HT-29 (cell line): ENCODE data around the gene KLHL36. TPM values are rescaled to one million over a fixed set of nuclear protein-coding genes. Genes with fewer than 3 reads are reported as not detected.
"Not testable (repeated sequence)": the region's sequence is repeated elsewhere in the genome, so short reads cannot be mapped to it uniquely, and the experiment has no call there.

Source experiments
- DNase-seq: peaks from one replicate; pipeline ENCODE4 v3.0.0-alpha.2; 2015; ENCODE audit warnings: low spot score
- total RNA-seq: library from RNA; depleted of rRNA; stranded (reverse); fragments of >200 nt; shearing (Covaris generic); gene quantifications from 2 replicates; pipeline ENCODE4 v1.2.3, GENCODE V29; 2014

KLHL36 gene
- total RNA-seq, 1 experiment from 2014 or later, result 70.1 TPM

DNA sequence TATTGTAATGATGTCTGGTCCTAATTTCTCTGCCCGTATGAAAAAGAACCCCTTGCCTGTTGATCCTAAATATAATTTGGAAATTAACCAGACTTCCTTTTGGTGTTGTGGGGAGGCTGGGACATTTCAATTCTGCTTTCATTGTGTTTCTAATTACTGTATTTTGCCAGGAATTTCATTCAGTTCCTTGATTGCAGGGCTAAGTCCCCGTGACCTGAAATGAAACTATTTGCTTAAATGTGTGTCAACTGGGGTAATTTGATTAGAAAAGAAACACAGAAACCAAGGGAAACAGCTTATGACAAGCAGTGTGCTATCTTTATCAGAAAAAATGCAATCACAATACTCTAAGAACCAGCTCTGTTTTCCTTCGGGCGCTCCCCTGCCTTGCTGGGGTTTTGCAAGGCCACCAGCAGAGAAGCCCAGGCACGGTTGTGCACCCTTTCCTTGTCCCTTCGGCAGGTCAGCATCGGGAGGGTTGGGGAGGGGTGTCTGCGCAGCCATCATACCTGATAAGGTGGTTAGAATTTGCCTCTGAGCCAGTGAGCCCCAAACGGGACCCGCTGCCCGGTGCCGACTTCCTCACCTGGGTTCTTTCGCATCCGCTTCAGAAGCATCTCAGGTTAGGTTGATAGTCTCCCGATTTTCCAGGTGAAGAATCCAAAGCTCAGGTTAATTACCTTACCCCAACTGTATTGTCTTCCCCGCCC, 19.4 kb downstream of the KLHL36 start:
- DNase-seq, result no peak

DNA sequence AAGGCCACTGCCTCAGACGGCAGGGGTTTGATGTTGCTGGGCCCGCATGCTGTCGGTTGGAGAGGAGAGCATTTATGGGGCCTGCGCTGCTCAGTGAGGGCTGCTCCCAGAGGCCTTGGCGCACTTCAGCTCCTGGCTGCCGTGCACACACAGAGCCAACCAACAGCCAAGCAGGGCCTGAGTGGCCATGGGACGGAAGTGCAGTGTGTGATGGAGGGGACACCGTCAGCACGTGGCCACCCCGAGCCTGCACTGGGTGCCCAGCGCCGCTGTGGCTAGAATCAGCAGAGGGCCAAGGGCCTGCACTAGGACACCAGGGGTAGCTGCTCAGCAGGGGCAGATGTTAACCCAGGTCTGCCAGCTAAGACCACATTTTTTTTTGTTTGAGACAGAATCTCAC, 21.8 kb downstream of the KLHL36 start:
- DNase-seq, result no peak

DNA sequence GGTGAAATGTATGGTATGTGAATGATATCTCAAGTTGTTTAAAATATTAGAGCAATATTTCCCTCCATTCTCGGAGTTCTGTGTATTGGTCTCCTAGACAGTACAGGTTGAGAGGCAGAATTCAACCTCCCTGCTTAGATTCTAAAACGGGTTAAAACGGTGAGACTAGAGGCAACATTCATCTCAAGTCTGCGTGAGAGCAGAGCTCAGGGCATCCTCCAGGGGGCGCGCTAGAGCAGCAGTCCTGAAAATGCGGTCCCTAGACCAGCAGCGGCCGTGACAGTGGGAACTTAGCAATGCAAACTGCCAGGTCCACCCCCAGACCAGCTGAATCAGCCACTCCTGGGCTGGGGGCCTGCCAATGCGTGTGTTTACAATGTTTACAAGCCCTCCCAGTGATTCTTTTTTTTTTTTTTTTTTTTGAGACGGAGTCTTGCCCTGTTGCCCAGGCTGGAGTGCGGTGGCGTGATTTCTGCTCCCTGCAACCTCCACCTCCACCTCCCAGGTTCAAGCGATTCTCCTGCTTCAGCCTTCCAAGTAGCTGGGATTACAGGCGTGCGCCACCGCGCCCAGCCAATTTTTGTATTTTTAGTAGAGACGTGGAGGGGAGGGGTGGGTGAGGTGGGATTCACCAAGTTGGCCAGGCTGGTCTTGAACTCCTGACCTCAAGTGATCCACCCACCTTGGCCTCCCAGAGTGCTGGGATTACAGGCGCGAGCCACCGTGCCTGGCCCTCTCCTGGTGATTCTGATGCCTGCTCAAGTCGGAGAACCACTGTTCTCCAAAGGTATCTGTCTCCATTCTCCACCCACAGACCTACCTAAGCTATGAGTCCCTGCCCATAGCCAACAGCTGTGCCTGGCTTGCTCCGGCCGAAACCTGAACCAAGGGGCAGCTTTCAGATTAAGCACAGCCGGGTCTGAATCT, 24.2 kb downstream of the KLHL36 start:
- peak; percentile 80 for DNase-seq

DNA sequence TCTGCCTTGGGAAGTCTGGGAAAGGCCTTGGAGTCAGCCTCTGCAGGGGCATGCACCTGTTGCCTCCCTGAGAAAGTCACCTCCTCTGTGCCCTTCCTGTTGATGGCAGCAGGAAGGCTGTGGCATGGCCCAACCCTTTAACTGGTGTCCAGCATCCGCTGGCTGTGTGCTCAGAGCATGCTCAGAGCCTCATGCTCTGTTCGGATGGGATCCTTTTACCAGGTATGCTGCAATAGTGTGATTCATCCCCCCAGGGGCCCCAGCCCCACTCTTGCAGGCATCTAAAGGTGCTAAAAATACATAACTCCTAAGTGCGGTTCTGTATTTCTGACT, 24.9 kb downstream of the KLHL36 start:
- DNase-seq, result no peak

DNA sequence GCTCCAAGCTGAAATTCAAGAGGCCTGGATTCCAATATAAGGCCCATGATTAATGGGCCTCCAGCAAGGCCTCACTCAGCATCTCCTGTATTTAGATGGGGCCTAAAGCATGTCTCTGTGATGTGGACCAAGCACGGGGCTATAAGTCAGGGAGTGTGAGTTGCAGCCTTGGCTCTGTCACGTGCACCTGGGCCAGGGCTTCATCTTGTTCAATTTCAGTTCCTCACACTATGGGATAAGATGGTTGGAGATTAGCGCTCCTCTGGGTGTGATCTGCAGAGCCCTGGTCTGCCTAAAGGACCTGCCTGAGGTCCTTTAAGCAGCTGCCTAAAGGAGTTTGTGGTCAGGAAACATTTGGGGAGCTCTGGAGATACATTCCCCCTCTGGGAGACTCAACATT, 25.2 kb downstream of the KLHL36 start:
- DNase-seq, result no peak

DNA sequence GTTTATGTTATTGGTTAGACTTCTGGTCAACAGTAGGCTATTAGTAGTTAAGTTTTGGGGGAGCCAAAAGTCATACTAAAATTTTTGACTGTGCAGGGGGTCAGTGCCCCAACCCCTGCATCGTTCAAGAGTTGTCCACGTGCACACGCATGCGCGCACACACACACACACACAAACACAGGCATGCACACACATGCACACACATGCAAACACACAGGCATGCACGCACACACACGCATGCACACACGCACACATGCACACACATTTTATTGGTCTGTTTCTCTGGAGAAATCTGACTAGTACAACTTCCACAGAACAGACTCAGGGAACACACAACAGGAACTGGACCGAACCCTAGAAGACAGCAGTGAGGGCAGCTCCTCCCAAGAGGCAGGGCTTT, 27.1 kb downstream of the KLHL36 start:
- DNase-seq, result no peak

DNA sequence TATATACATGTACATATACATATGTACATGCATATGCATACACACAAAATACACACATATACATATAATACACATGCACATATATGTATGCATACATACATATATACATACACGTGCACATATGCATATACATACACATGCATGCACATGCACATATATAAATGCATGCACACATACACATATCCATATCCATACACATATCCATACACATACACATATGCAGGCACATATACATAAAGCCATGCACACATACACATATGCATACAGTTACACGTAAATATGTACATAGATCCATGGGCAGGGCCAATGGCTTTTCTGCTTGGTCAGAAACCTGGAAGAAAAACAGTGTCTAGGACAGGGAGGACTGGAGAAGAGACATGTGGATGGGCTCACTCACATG, 27.6 kb downstream of the KLHL36 start:
- DNase-seq, result no peak

DNA sequence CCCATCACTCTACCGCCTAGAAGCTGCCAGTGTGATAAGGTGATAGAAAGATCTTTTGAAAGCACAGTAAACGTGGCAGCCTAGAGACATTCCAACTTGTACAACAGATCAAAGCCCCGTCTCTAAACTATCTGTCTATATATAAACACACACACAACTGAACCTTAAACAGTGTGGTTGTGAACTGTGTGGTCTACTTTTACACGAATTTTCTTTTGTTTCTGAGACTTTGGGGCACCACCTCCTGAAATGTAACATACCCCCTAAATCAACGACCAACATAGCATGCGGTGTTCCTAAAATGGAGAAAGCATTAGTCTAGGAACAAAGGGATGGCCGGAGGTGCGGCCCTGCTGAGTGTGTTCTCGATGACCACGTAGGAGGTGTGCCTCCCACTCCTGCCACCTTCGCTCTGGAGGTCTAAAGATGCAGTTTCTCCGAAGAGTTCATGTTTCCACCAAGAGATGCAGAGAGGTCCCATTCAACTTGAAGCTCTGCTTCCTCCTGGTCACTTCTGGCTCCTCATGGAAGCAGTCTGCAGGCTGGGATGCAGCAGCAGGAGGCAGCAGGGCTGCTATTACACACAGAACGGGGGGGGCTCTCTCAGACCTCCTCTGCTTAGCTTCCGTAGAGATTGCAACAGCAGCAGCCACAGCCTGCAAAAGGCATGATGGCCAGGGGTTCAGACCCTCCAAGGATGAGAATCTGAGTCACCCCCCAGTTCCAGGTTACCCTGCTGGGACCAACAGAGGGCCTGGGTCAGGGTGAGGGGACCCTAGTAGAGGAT, 28.9 kb downstream of the KLHL36 start:
- no peak for DNase-seq

DNA sequence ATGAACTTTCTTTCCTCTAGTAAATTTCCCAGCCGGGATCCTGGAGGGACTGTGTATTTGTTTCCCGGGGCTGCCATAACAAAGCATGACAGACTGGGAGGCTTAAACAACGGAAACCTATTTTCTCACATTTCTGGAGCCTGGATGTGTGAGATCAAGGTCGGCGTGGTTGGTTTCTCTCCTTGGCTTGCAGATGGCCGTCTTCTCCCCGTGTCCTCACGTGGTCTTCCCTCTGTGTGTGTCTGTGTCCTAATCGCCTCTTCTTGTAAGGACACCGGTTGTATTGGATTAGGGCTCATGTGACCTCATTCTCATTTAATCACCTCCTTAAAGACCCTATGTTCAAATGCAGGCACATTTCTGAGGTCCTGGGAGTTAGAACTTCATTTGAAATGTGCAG, 29.5 kb downstream of the KLHL36 start:
- no peak for DNase-seq

DNA sequence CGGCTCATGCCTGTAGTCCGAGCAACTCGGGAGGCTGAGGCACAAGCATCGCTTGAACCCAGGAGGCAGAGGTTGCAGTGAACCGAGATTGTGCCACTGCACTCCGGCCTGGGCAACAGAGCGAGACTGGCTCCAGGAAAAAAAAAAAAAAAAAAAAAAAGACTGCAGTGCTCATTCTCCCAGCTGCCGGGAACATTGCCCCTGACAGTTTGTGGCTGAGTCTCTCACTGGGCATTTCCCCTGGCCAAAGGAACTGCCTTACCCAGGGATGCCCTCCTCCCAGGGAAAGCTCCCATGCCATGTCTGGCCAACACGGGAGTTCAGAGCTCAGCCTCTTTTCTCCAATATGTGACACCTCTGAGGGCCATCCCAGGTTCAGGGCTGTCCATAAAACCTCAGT, 30.2 kb downstream of the KLHL36 start:
- no peak for DNase-seq

DNA sequence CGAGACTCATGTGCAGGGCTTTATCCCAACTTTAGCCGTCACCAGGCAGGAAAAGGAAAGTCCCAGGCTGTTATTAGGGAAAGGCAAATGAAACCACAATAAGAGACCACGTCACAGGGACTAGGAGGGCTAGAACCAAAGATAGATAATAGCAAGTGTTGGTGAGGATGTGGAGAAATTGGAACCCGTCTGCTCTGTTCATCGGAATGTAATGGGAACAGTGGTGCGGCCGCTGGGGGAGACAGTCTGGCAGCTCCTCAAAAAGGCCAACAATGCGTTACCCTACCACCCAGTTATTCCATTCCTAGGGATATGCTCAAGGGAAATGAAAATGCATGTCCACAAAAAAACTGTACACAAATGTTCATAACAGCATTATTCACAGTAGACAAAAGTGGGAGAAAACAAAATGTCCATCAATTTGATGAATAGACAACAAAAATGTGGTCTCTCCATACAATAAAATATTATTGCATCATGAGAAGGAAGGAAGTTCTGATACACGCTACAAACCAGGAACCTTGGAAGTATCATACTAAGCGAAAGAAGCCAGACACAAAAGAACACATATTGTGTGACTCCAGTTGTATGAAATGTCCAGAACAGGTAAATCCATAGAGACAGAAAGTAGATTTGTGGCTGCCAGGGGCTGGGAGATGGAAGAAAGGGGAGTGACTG, 32.0 kb downstream of the KLHL36 start:
- DNase-seq, result no peak

DNA sequence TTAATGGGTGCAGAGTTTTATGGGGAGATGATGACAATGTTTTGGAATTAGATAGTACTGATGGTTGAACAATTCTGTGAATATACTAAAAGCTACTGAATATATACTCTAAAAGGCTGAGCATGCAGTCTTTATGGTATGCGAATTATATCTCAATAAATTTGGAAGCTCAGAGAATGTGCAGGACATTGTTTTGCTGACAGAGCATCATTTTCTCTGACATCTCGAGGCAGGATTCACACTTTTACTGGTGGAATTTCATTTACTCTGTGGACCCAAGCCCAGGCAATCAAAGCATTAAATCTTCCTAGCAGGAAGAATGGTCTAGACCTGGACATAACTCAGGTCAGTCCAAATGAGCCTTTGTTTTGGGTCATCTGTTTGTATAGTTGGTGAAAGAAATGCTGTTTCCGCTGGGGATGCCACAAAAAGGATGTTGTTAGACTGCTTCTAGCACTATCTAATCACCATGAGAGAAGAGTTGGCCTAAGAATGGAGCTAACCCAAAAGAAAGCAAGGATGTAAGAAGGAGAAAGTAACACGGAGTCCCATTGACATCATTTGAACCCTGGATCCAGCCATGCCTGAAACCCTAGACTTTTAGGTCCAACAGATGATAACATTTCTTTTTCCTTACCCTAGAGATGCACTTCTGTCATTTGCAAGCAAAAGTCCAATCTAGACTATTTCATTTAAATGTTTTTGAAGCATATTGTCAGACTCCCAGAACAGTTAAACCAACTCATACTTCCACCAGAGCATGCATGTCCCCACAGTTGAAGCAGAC, 32.7 kb downstream of the KLHL36 start:
- no peak for DNase-seq

DNA sequence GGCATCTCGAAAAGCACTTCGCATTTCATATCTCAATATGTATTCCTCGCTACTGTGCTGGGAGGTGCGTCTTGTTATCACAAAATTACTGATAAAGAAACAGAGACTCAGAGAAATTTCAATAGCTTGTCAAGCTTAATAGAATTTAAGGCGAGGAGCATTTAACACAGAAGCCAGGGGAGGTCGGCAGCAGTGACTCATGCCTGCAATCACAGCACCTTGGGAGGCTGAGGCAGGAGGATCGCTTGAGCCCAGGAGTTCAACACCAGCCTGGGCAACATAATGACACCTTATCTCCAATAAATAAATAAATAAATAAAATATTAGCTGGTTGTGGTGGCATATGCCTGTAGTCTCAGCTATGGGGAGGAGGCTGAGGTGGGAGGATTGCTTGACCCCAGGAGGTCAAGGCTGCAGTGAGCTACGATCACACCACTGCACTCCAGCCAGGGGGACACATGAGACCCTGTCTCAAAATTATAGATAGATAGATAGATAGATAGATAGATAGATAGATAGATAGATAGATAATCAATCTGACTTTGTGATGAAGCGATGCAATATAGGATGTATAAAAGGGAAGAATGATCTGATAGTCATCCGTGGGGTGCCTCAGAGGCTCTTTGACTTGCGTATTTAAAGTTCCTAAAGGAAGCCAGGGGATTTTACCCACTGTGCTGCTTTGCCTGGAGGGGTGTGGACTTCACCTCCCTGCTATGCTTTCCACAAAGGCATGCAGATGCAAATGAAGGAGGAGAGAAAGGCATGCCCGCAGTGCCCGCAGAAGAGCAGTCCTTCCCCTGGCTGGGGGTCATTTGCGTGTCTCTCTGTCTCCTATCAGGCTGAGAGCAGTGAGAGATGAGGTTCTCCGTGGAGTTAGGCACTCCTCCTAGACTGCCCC, 35.6 kb downstream of the KLHL36 start:
- DNase-seq, result no peak

DNA sequence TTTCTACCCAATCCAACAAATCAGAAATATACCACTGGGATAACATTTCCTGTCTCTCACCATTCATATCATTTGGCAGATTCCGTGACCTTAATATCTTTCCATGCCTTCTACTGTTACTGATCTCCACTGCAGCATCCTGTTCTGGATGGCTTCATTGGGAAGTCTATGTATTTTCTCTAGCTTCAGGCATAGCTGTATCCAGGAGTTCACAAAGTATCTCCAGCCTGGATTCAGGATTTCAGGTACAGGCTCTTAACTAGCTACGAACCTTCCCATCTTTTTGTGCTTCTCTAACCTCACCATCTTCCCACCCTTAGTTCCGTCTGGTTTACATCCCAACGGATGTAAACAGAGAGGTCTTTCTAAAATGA, 36.3 kb downstream of the KLHL36 start:
- no peak for DNase-seq

DNA sequence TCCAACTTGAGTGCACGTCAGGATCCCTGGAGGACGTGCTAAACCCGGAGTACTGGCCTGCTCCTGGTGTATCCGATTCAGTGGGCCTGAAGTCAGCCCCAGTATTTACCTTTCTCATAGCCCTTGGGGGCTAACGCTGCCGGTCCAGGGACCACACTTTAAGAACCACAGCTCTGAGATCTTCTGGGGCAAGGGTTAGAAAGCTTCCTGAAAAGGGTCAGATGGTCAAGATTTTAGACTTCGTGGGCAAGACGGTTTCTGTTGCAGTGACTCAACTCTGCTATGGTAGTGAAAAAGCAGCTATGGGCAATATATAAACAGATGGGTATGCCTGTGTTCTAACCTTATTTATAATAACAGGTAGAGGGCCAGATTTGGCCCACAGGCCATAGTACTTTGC, 36.9 kb downstream of the KLHL36 start:
- no peak for DNase-seq

DNA sequence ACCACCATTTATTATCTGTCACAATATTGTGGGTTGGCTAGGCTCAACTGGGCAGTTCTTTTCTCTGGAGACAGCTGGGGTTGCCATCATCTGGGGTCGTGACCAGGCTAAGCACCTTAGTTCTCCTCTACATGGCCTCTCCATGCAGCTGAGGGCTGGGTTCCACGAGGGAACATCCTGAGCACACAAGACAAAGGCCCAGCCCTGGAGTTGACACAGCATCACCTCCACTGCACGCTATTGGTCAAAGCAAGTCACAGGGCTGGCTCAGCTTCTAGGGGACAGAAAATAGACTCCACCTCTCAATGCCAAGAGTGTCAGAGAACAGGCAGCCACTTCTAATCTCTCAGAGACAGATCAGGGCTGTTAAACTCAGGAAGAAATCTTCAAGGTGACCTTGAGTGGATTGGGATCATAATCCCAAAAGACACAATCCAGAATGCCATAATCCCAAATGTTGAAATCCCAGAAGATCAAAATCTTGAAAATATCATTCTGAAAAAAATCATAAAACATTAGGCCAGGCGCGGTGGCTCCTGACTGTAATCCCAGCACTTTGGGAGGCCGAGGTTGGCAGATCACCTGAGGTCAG, 38.5 kb downstream of the KLHL36 start:
- DNase-seq, result no peak

DNA sequence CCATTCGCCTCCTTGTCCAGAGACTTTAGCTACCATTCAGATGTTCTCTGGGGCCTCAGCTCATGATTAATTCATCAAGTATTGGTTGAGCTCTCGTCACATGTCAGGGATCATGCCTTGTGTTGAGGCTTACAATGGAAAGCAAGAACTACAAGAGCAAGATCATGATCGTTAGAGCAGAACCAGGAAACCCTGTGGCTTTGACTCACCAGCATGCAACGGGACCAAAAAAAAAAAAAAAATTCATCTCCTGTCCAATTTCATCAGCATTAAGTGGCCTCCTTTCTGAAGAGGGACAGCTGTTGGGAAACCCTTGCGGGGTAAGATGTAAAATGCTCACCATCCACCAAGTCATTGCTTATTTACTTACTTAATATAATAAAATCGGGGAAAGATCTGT, 39.4 kb downstream of the KLHL36 start:
- DNase-seq, result no peak

DNA sequence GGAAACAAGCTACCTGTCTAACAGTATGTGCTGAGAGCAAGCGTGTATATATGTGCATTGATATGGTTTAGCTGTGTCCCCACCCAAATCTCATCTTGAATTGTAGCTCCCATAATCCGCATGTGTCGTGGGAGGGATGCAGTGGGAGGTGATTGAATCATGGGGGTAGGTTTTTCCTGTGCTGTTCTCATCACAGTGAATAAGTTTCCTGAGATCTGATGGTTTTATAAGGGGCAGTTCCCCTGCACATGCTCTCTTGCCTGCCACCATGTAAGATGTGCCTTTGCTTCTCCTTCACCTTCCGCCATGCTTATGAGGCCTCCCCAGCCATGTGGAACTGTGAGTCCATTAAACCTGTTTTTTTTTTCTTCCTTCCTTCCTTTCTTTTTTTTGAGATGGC, 39.9 kb downstream of the KLHL36 start:
- DNase-seq, result not testable (repeated sequence)

DNA sequence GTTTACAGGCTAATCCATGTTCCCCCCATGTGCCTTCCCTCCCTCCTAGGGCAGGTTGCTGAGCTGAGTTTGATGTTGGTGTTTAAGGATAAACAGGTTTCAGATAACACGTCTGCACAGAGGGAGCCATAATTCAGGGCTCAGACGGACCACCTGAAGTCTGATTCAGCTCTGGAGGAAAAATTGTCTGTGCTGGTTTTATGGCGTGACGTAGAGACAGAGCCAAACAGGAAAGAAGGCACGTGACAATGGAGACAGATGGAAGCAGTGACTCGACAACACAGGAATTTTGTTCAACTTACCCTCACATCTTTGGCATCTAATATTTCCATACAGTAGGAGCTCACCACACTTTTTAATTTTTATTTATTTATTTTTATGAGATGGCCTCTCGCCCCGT, 40.8 kb downstream of the KLHL36 start:
- DNase-seq, result no peak
